NT2/D1 (cell line): ENCODE results near the gene LAMA5.

ENCODE experiments used
- SUZ12 ChIP-seq: IDR thresholded peaks from 2 replicates; pipeline ENCODE4 v1.6.1; 2011; ENCODE audit not compliant: insufficient read length, insufficient read depth; ENCODE audit errors: extremely low read depth
- YY1 ChIP-seq: IDR thresholded peaks from 2 replicates; pipeline ENCODE4 v1.6.1; 2011; ENCODE audit not compliant: insufficient read length, insufficient read depth
- ZNF274 ChIP-seq: IDR thresholded peaks from 2 replicates; pipeline ENCODE4 v1.6.1; 2011; ENCODE audit warnings: mild to moderate bottlenecking, low read depth, low read length

- TF ChIP-seq YY1: no peak
- no peak for TF ChIP-seq ZNF274
- TF ChIP-seq SUZ12: no peak
Measured at GRCh38 chr20:62311150-62311549, 56.0 kb downstream of the LAMA5 start.
